ENCODE measurements around the gene NME4. TPM values are rescaled to one million over a fixed set of nuclear protein-coding genes. Genes with fewer than 3 reads are reported as not detected.

The NME4 gene
- total RNA-seq, 1 donor from 2014 or later, result 121 TPM

GRCh38 chr16:363110-363765 lies 33.8 kb upstream of the NME4 start:
- no peak for DNase-seq (ENCODE audit: low spot score)

- DNase-seq (ENCODE audit: low spot score), result no peak
Observed at GRCh38 chr16:363766-364490, 33.1 kb upstream of the NME4 start.

- no peak for DNase-seq (ENCODE audit: low spot score)
Observed at GRCh38 chr16:364595-365491, 32.2 kb upstream of the NME4 start.

- no peak for DNase-seq (ENCODE audit: low spot score)
Observed at GRCh38 chr16:366476-366875, 30.5 kb upstream of the NME4 start.

GRCh38 chr16:367333-367903 lies 29.6 kb upstream of the NME4 start:
- DNase-seq (ENCODE audit: low spot score), result no peak

GRCh38 chr16:368388-369158 lies 28.4 kb upstream of the NME4 start:
- no peak for DNase-seq (ENCODE audit: low spot score)

GRCh38 chr16:369275-369865 lies 27.6 kb upstream of the NME4 start:
- no peak for DNase-seq (ENCODE audit: low spot score)

- no peak for DNase-seq (ENCODE audit: low spot score)
Observed at GRCh38 chr16:369866-370436, 27.0 kb upstream of the NME4 start.

- peak; percentile 96 for DNase-seq (ENCODE audit: low spot score)
Observed at GRCh38 chr16:370443-370842, 26.6 kb upstream of the NME4 start, which contains the start of gene MRPL28. TSS of gene MRPL28 (minus strand) at chr16:370538. CDS start at chr16:370218, 320 bp downstream.

- no peak for DNase-seq (ENCODE audit: low spot score)
Observed at GRCh38 chr16:370979-371514, 26.0 kb upstream of the NME4 start.

- DNase-seq (ENCODE audit: low spot score), result no peak
Observed at GRCh38 chr16:371515-372301, 25.3 kb upstream of the NME4 start.

GRCh38 chr16:372302-372983 lies 24.6 kb upstream of the NME4 start:
- no peak for DNase-seq (ENCODE audit: low spot score)

GRCh38 chr16:373020-373598 lies 23.9 kb upstream of the NME4 start:
- DNase-seq (ENCODE audit: low spot score), result no peak

GRCh38 chr16:373848-374615 lies 23.0 kb upstream of the NME4 start:
- DNase-seq (ENCODE audit: low spot score), result no peak

- DNase-seq (ENCODE audit: low spot score), result no peak
Observed at GRCh38 chr16:374616-374926, 22.4 kb upstream of the NME4 start.

GRCh38 chr16:375212-375611 lies 21.8 kb upstream of the NME4 start:
- DNase-seq (ENCODE audit: low spot score), result no peak

- DNase-seq (ENCODE audit: low spot score), result no peak
Observed at GRCh38 chr16:375927-376816, 20.8 kb upstream of the NME4 start.
